ENCODE measurements around the gene TANC2. TPM values are rescaled to one million over a fixed set of nuclear protein-coding genes. Genes with fewer than 3 reads are reported as not detected.

TANC2 gene
- total and polyA plus RNA-seq, 2 experiments from 2014 or later = 13.7 to 16.1 TPM

- H3K4me2 ChIP-seq (ENCODE audit: unreplicated experiment) = peak overlapping the region; percentile 93
- in situ Hi-C loops (cut with MboI) = no loop called here
- H3K27me3 ChIP-seq (replicated peaks; ENCODE audit: insufficient read depth) = no peaks in the 10 kb centered on the region
- TF ChIP-seq EZH2phosphoT487 (IDR thresholded peaks at IDR 0.05; ENCODE audit: insufficient read depth, low read depth) (no peak), EZH2 (IDR thresholded peaks at IDR 0.05; ENCODE audit: insufficient read depth, poor library complexity, severe bottlenecking) (no peak)
- H3F3A ChIP-seq (ENCODE audit: insufficient read depth) = peaks cover 27% of the 10 kb centered on the region
- DNase-seq = peak; percentile 94
- no peaks in the 10 kb centered on the region for H3K9me3 ChIP-seq (ENCODE audit: low read depth)
- H3K27ac ChIP-seq = no peak overlapping the region
- peaks cover 29% of the 10 kb centered on the region for H3K4me1 ChIP-seq (ENCODE audit: insufficient read depth)
- 0 out of 2 replicates have a peak overlapping the region, but pooled peaks have one; percentile 9 for H2AFZ ChIP-seq
- no peaks in the 10 kb centered on the region for H3K9me2 ChIP-seq (ENCODE audit: insufficient read depth)
- 2 to 4% methylated on average over 3 of the region's 3 CpGs for WGBS, 2 experiments (ENCODE audit: low coverage in 1 of 2, low lambda C conversion rate in 2 of 2, missing lambda C conversion rate in 2 of 2)
- H4K20me1 ChIP-seq (ENCODE audit: insufficient read depth) = peaks cover 12% of the 10 kb centered on the region; the same call in 1 of the 2 replicates
- peak overlapping the region; percentile 88 for H3K4me3 ChIP-seq
- no peaks in the 10 kb centered on the region for H3K36me3 ChIP-seq (ENCODE audit: low read depth)
- peaks cover 70% of the 10 kb centered on the region for H3K79me2 ChIP-seq (ENCODE audit: insufficient read depth)
- peak overlapping the region; percentile 87 for H3K9ac ChIP-seq
These were observed 2.4 kb downstream of the TANC2 start for GRCh38 chr17:62968445-62968923.

GRCh38 chr17:62970610-62971009 is 4.6 kb downstream of the TANC2 start:
- no peaks in the 10 kb centered on the region for H3K9me3 ChIP-seq (ENCODE audit: low read depth)
- H3K27ac ChIP-seq = no peak overlapping the region
- TF ChIP-seq EZH2phosphoT487 (IDR thresholded peaks at IDR 0.05; ENCODE audit: insufficient read depth, low read depth) (no peak), EZH2 (IDR thresholded peaks at IDR 0.05; ENCODE audit: insufficient read depth, poor library complexity, severe bottlenecking) (no peak)
- no peak overlapping the region for H3K4me3 ChIP-seq
- no peak overlapping the region for H2AFZ ChIP-seq
- in situ Hi-C loops (cut with MboI) = loop anchor here (5.0 kb wide), 1 partner anchor 268 kb away; no protein-coding TSS in a partner anchor
- DNase-seq = no peak
- no peaks in the 10 kb centered on the region for H3K27me3 ChIP-seq (replicated peaks; ENCODE audit: insufficient read depth)
- peaks cover 5% of the 10 kb centered on the region for H3F3A ChIP-seq (ENCODE audit: insufficient read depth)
- peaks cover 19% of the 10 kb centered on the region for H4K20me1 ChIP-seq (ENCODE audit: insufficient read depth)
- H3K4me2 ChIP-seq (ENCODE audit: unreplicated experiment) = no peak overlapping the region
- no peaks in the 10 kb centered on the region for H3K9me2 ChIP-seq (ENCODE audit: insufficient read depth)
- H3K79me2 ChIP-seq (ENCODE audit: insufficient read depth) = peaks cover 91% of the 10 kb centered on the region
- peaks cover 15% of the 10 kb centered on the region; the same call in 1 of the 2 replicates for H3K4me1 ChIP-seq (ENCODE audit: insufficient read depth)
- no peak overlapping the region for H3K9ac ChIP-seq
- H3K36me3 ChIP-seq (ENCODE audit: low read depth) = no peaks in the 10 kb centered on the region

- peaks cover 15% of the 10 kb centered on the region; the same call in 1 of the 2 replicates for H3K4me1 ChIP-seq (ENCODE audit: insufficient read depth)
- H3K4me2 ChIP-seq (ENCODE audit: unreplicated experiment) = no peak overlapping the region
- H3K4me3 ChIP-seq = no peak overlapping the region
- H3F3A ChIP-seq (ENCODE audit: insufficient read depth) = peaks cover 5% of the 10 kb centered on the region; the same call in 1 of the 2 replicates
- peaks cover 21% of the 10 kb centered on the region for H4K20me1 ChIP-seq (ENCODE audit: insufficient read depth)
- H3K36me3 ChIP-seq (ENCODE audit: low read depth) = no peaks in the 10 kb centered on the region
- 77 to 79% methylated on average over 4 of the region's 4 CpGs for WGBS, 2 experiments (ENCODE audit: low coverage in 1 of 2, low lambda C conversion rate in 2 of 2, missing lambda C conversion rate in 2 of 2)
- DNase-seq = no peak
- no peaks in the 10 kb centered on the region for H3K9me3 ChIP-seq (ENCODE audit: low read depth)
- H2AFZ ChIP-seq = no peak overlapping the region
- TF ChIP-seq EZH2phosphoT487 (IDR thresholded peaks at IDR 0.05; ENCODE audit: insufficient read depth, low read depth) = no peak
- no peak for TF ChIP-seq EZH2 (IDR thresholded peaks at IDR 0.05; ENCODE audit: insufficient read depth, poor library complexity, severe bottlenecking)
- H3K9me2 ChIP-seq (ENCODE audit: insufficient read depth) = no peaks in the 10 kb centered on the region
- no peak overlapping the region for H3K9ac ChIP-seq
- peaks cover 100% of the 10 kb centered on the region for H3K79me2 ChIP-seq (ENCODE audit: insufficient read depth)
- H3K27me3 ChIP-seq (replicated peaks; ENCODE audit: insufficient read depth) = no peaks in the 10 kb centered on the region
- in situ Hi-C loops (cut with MboI) = loop anchor here (5.0 kb wide), 1 partner anchor 270 kb away; no protein-coding TSS in a partner anchor
- no peak overlapping the region for H3K27ac ChIP-seq
These were observed 5.8 kb downstream of the TANC2 start for GRCh38 chr17:62971853-62972252.

- TF ChIP-seq EZH2 (IDR thresholded peaks at IDR 0.05; ENCODE audit: insufficient read depth, poor library complexity, severe bottlenecking) = no peak
- no peak for TF ChIP-seq EZH2phosphoT487 (IDR thresholded peaks at IDR 0.05; ENCODE audit: insufficient read depth, low read depth)
- peaks cover 20% of the 10 kb centered on the region for H4K20me1 ChIP-seq (ENCODE audit: insufficient read depth)
- H3K4me1 ChIP-seq (ENCODE audit: insufficient read depth) = peaks cover 3% of the 10 kb centered on the region; the same call in 1 of the 2 replicates
- H3K27me3 ChIP-seq (replicated peaks; ENCODE audit: insufficient read depth) = no peaks in the 10 kb centered on the region
- H2AFZ ChIP-seq = no peak overlapping the region
- WGBS, 2 experiments (ENCODE audit: low coverage in 1 of 2, low lambda C conversion rate in 2 of 2, missing lambda C conversion rate in 2 of 2) = 92 to 98% methylated on average over 4 of the region's 4 CpGs
- no peak overlapping the region for H3K9ac ChIP-seq
- no peaks in the 10 kb centered on the region for H3K9me2 ChIP-seq (ENCODE audit: insufficient read depth)
- no peak overlapping the region for H3K27ac ChIP-seq
- no peaks in the 10 kb centered on the region; the same call in 1 of the 2 replicates for H3K36me3 ChIP-seq (ENCODE audit: low read depth)
- no peak overlapping the region for H3K4me3 ChIP-seq
- no peak overlapping the region for H3K4me2 ChIP-seq (ENCODE audit: unreplicated experiment)
- peaks cover 100% of the 10 kb centered on the region for H3K79me2 ChIP-seq (ENCODE audit: insufficient read depth)
- peaks cover 9% of the 10 kb centered on the region; the same call in 1 of the 2 replicates for H3F3A ChIP-seq (ENCODE audit: insufficient read depth)
- in situ Hi-C loops (cut with MboI) = loop anchor here (5.0 kb wide), 1 partner anchor 272 kb away; no protein-coding TSS in a partner anchor
- no peak for DNase-seq
- H3K9me3 ChIP-seq (ENCODE audit: low read depth) = no peaks in the 10 kb centered on the region
These were observed 8.8 kb downstream of the TANC2 start for GRCh38 chr17:62974788-62975187.

All from GM23248 (cell line).